Measurements from ENCODE around the gene FKBP9.

DNA sequence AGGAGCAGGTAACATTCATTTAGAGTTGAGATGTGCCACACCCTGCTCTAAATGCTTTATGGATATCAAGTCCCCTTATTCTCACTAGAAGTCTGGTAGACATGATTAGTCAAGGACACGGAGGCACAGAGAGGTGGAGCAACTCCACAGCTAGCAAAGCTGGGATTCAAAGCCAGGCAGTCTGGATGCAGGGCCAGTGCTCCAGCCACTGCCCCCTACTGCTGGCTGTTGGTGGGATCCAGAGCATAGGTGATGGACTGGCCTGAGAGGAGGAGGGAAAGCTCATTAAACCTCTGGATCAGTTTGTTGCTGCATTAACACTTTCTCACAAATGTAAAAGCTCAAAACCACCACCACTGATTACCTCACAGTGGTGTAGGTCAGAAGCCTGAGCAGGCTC lies 43.1 kb upstream of the FKBP9 start:
- TF ChIP-seq, protein P1, sequence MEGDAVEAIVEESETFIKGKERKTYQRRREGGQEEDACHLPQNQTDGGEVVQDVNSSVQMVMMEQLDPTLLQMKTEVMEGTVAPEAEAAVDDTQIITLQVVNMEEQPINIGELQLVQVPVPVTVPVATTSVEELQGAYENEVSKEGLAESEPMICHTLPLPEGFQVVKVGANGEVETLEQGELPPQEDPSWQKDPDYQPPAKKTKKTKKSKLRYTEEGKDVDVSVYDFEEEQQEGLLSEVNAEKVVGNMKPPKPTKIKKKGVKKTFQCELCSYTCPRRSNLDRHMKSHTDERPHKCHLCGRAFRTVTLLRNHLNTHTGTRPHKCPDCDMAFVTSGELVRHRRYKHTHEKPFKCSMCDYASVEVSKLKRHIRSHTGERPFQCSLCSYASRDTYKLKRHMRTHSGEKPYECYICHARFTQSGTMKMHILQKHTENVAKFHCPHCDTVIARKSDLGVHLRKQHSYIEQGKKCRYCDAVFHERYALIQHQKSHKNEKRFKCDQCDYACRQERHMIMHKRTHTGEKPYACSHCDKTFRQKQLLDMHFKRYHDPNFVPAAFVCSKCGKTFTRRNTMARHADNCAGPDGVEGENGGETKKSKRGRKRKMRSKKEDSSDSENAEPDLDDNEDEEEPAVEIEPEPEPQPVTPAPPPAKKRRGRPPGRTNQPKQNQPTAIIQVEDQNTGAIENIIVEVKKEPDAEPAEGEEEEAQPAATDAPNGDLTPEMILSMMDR (IDR thresholded peaks at IDR 0.05) = no peak
- no peak for TF ChIP-seq POLR2A (IDR thresholded peaks at IDR 0.05)

All from lower leg skin (tissue), 3 donors.